Activated CD8-positive, alpha-beta T cell treated with anti-CD3 and anti-CD28 coated beads, Interleukin-2, amount 10 ng/mL, durations not matched to agents 7 days and 5 days (primary cell): Measurements from ENCODE around the gene HTR1B. TPM values are rescaled to one million over a fixed set of nuclear protein-coding genes. Genes with fewer than 3 reads are reported as not detected.

Experiments used
- ATAC-seq: fragments of 150-1000 bp; cut with Tn5 transposase; one replicate; pipeline ENCODE4 v1.10.0; 2021; ENCODE audit warnings: moderate library complexity
- CTCF ChIA-PET: fragments of 350-600 bp; sonication (Branson Sonifier 250); formaldehyde crosslinking; loops from one replicate; lab custom pipeline; 2021; ENCODE audit warnings: antibody characterized with exemption; lab: Charles Lee
- POLR2A ChIA-PET: fragments of 350-600 bp; sonication (Branson Sonifier 250); formaldehyde crosslinking; loops from one replicate; lab custom pipeline; 2021; ENCODE audit warnings: antibody characterized with exemption; lab: Charles Lee
- DNase-seq: peaks from one replicate; pipeline ENCODE4 v3.0.0-alpha.2; 2020
- H3K27ac Mint-ChIP-seq: one replicate; pipeline ENCODE4 v1.8.0; 2021; ENCODE audit warnings: mild to moderate bottlenecking, mixed read lengths
- H3K27me3 Mint-ChIP-seq: one replicate; pipeline ENCODE4 v1.8.0; 2021; ENCODE audit warnings: low read depth, mixed read lengths
- H3K36me3 Mint-ChIP-seq: one replicate; pipeline ENCODE4 v1.8.0; 2021; ENCODE audit warnings: low read depth, mixed read lengths
- H3K4me1 Mint-ChIP-seq: one replicate; pipeline ENCODE4 v1.8.0; 2021; ENCODE audit warnings: low read depth, mixed read lengths
- H3K4me3 Mint-ChIP-seq: one replicate; pipeline ENCODE4 v1.8.0; 2021; ENCODE audit warnings: mild to moderate bottlenecking, mixed read lengths
- H3K9me3 Mint-ChIP-seq: one replicate; pipeline ENCODE4 v1.8.0; 2022; ENCODE audit warnings: mixed read lengths; ENCODE audit not compliant: insufficient read depth
- total RNA-seq, 2 experiments: library from RNA; stranded (reverse); gene quantifications; one replicate each; pipeline ENCODE4 v1.2.3, GENCODE V29; 2021

HTR1B gene
- total RNA-seq, 2 experiments from 2014 or later: not detected

- H3K27ac Mint-ChIP-seq: no peak overlapping the region
- no peaks in the 10 kb centered on the region for H3K4me1 Mint-ChIP-seq
- ChIA-PET CTCF (no interaction called here), POLR2A (no interaction called here)
- H3K9me3 Mint-ChIP-seq: no peaks in the 10 kb centered on the region
- H3K36me3 Mint-ChIP-seq: no peaks in the 10 kb centered on the region
- DNase-seq (no peak), ATAC-seq (no peak)
- no peaks in the 10 kb centered on the region for H3K27me3 Mint-ChIP-seq
- H3K4me3 Mint-ChIP-seq: no peak overlapping the region
Observed at GRCh38 chr6:77454386-77454785, 8.9 kb downstream of the HTR1B start.

DNA sequence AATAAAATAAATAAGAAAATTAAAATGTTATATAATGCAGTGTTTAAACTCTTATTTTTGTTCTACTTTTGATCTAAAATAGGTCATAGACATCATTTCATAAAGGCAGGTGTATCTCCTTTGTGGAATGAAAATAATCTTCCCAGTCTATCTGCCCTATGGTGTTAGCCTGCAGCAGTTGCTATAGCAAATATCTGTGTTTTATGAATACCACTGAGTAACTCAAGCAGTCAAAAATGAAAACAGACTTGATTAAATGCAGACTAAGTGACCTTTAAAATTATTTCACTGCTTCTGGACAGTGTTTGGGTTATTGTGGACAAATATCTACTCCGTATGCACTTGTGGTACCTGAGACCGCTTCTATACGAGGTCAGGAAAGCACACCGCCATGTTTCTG is 11.8 kb downstream of the HTR1B start:
- Mint-ChIP-seq H3K36me3 (no peaks in the 10 kb centered on the region), H3K27me3 (no peaks in the 10 kb centered on the region), H3K4me3 (no peak overlapping the region), H3K27ac (no peak overlapping the region), H3K9me3 (no peaks in the 10 kb centered on the region), H3K4me1 (no peaks in the 10 kb centered on the region)
- ATAC-seq (no peak), DNase-seq (no peak)
- ChIA-PET CTCF (no interaction called here), POLR2A (no interaction called here)

GRCh38 chr6:77450924-77451323 is 12.4 kb downstream of the HTR1B start:
- no peaks in the 10 kb centered on the region for H3K36me3 Mint-ChIP-seq
- H3K27me3 Mint-ChIP-seq: no peaks in the 10 kb centered on the region
- H3K4me3 Mint-ChIP-seq: no peak overlapping the region
- no peaks in the 10 kb centered on the region for H3K4me1 Mint-ChIP-seq
- ChIA-PET CTCF (no interaction called here), POLR2A (no interaction called here)
- H3K27ac Mint-ChIP-seq: no peak overlapping the region
- ATAC-seq: no peak
- DNase-seq: no peak
- no peaks in the 10 kb centered on the region for H3K9me3 Mint-ChIP-seq

DNA sequence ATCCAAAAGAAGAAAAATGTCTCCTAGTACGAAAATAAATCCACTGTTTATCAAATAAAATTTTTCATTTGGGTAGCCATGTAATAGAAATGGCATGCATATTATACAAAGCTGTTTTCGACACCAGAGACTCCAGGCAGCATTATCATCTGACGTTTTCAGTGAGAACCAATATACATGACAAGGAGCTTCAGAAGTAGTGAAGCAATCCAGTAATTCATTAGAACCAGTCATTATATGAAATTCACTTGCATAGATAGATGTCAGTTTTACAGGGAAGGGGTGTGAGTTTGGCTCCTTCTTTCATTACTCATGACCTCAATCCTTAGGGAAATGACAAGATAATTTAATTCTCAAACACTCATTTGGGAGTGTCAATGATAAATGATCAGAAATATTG is 14.7 kb downstream of the HTR1B start:
- no peak overlapping the region for H3K4me3 Mint-ChIP-seq
- ChIA-PET POLR2A (no interaction called here), CTCF (no interaction called here)
- no peaks in the 10 kb centered on the region for H3K27me3 Mint-ChIP-seq
- DNase-seq (no peak), ATAC-seq (no peak)
- no peak overlapping the region for H3K27ac Mint-ChIP-seq
- H3K9me3 Mint-ChIP-seq: no peaks in the 10 kb centered on the region
- H3K4me1 Mint-ChIP-seq: no peaks in the 10 kb centered on the region
- no peaks in the 10 kb centered on the region for H3K36me3 Mint-ChIP-seq

DNA sequence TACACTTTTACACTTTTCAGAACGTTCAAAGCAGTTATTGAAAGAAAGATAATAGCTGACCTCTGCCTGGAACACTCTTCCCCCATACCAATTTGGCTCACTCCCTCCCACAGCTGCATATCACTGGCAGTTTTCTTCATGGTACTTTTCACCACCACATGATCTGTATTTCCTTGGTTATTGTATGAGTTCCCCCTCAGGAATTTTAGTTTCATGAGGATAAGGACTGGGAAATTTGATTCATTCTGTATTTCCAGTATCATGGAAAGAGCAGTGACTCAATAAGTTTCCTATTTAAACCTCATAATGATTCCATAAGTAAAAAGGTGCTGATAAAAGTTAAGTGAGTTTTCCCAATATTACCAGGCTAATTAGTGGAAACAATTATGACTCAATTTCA is 16.0 kb downstream of the HTR1B start:
- H3K9me3 Mint-ChIP-seq: no peaks in the 10 kb centered on the region
- H3K36me3 Mint-ChIP-seq: no peaks in the 10 kb centered on the region
- no peaks in the 10 kb centered on the region for H3K27me3 Mint-ChIP-seq
- H3K27ac Mint-ChIP-seq: no peak overlapping the region
- ATAC-seq: no peak
- ChIA-PET POLR2A (no interaction called here), CTCF (no interaction called here)
- no peaks in the 10 kb centered on the region for H3K4me1 Mint-ChIP-seq
- H3K4me3 Mint-ChIP-seq: no peak overlapping the region
- no peak for DNase-seq

- CTCF ChIA-PET: no interaction called here
- H3K27ac Mint-ChIP-seq: no peak overlapping the region
- H3K27me3 Mint-ChIP-seq: no peaks in the 10 kb centered on the region
- H3K4me3 Mint-ChIP-seq: no peak overlapping the region
- POLR2A ChIA-PET: no interaction called here
- ATAC-seq (no peak), DNase-seq (no peak)
- no peaks in the 10 kb centered on the region for H3K36me3 Mint-ChIP-seq
- no peaks in the 10 kb centered on the region for H3K4me1 Mint-ChIP-seq
- no peaks in the 10 kb centered on the region for H3K9me3 Mint-ChIP-seq
Observed at GRCh38 chr6:77446249-77446648, 17.0 kb downstream of the HTR1B start.

GRCh38 chr6:77445214-77445613 is 18.1 kb downstream of the HTR1B start:
- ATAC-seq (no peak), DNase-seq (no peak)
- Mint-ChIP-seq H3K27ac (no peak overlapping the region), H3K36me3 (no peaks in the 10 kb centered on the region), H3K4me3 (no peak overlapping the region), H3K9me3 (no peaks in the 10 kb centered on the region), H3K27me3 (no peaks in the 10 kb centered on the region), H3K4me1 (no peaks in the 10 kb centered on the region)
- CTCF ChIA-PET: no interaction called here
- POLR2A ChIA-PET: no interaction called here

- POLR2A ChIA-PET: no interaction called here
- CTCF ChIA-PET: no interaction called here
- ATAC-seq: no peak
- Mint-ChIP-seq H3K4me1 (no peaks in the 10 kb centered on the region), H3K27me3 (no peaks in the 10 kb centered on the region), H3K4me3 (no peak overlapping the region), H3K27ac (no peak overlapping the region), H3K36me3 (no peaks in the 10 kb centered on the region), H3K9me3 (no peaks in the 10 kb centered on the region)
- DNase-seq: no peak
Observed at GRCh38 chr6:77440206-77440976, 22.9 kb downstream of the HTR1B start.

DNA sequence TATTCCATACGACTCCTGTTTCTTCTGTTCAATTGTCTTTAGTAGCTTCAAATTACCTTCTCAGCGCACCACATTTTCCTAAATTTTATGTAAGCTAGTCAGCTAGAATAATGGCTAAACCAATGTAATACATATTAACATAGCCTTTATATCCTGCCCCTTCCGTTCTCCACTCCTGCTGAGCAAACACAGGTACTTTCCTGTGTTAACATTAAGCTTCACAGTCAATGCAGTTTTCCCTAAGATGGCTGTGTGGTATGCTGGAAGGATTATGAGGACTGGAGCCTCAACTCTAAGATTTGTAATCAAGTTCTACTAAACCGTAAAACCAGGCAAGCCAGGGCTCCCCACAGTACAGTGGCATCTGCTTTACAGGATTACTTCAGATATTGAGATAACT is 29.4 kb downstream of the HTR1B start:
- POLR2A ChIA-PET: no interaction called here
- no peak overlapping the region for H3K27ac Mint-ChIP-seq

GRCh38 chr6:77430504-77430903 is 32.8 kb downstream of the HTR1B start:
- Mint-ChIP-seq H3K27me3 (no peaks in the 10 kb centered on the region), H3K9me3 (no peaks in the 10 kb centered on the region), H3K4me3 (no peak overlapping the region), H3K36me3 (no peaks in the 10 kb centered on the region), H3K27ac (no peak overlapping the region), H3K4me1 (no peaks in the 10 kb centered on the region)
- CTCF ChIA-PET: no interaction called here
- POLR2A ChIA-PET: no interaction called here
- DNase-seq (no peak), ATAC-seq (no peak)

More for the DNA sequence above, 29.4 kb downstream of the HTR1B start:
- Mint-ChIP-seq H3K4me3 (no peak overlapping the region), H3K9me3 (no peaks in the 10 kb centered on the region), H3K4me1 (no peaks in the 10 kb centered on the region), H3K27me3 (no peaks in the 10 kb centered on the region), H3K36me3 (no peaks in the 10 kb centered on the region)
- no peak for ATAC-seq
- no peak for DNase-seq
- CTCF ChIA-PET: no interaction called here

- Mint-ChIP-seq H3K36me3 (no peaks in the 10 kb centered on the region), H3K27me3 (no peaks in the 10 kb centered on the region), H3K4me1 (no peaks in the 10 kb centered on the region), H3K4me3 (no peak overlapping the region), H3K27ac (no peak overlapping the region), H3K9me3 (no peaks in the 10 kb centered on the region)
- DNase-seq (no peak), ATAC-seq (no peak)
- ChIA-PET CTCF (no interaction called here), POLR2A (no interaction called here)
Observed at GRCh38 chr6:77425671-77426070, 37.6 kb downstream of the HTR1B start.

DNA sequence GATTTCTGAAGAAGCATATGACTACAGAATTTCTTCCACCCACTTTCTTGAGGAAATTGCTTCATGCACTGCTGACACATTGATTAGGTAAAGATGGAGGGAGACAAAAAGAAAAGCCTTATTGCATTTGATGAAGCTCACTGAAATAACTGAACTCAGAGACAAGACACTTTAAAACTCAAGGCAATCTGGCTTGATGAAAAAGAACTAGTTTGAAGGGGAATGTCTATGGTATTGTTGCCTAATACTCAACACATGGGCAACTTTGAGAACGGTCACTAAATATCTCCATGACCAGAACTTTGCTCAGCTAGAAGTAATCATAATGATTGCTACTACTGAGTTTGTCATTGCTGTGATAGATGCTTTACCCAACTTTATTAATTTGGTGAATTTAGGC is 38.1 kb downstream of the HTR1B start:
- Mint-ChIP-seq H3K27ac (no peak overlapping the region), H3K36me3 (no peaks in the 10 kb centered on the region), H3K4me1 (no peaks in the 10 kb centered on the region), H3K27me3 (no peaks in the 10 kb centered on the region), H3K4me3 (no peak overlapping the region), H3K9me3 (no peaks in the 10 kb centered on the region)
- ChIA-PET POLR2A (no interaction called here), CTCF (no interaction called here)
- ATAC-seq (no peak), DNase-seq (no peak)

DNA sequence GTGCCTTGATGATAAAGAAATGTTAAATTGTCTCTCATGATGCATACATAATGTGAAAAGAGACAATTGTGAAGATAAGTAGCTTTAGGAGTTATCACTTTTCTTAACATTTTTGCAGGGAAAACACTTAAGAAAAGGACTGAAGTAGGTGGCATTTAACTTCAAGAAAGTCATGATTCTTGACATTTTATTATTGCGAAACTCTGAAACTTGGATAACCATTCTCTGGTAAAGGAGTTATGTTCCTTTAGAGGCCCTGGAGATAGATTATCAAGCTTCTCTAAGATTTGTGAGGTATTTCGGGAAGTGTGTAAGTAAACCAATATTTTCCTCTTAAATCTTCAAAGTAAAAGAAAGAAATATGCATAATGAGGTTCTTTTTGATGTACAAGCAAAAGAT is 38.5 kb downstream of the HTR1B start:
- Mint-ChIP-seq H3K9me3 (no peaks in the 10 kb centered on the region), H3K27me3 (no peaks in the 10 kb centered on the region), H3K27ac (no peak overlapping the region), H3K4me1 (no peaks in the 10 kb centered on the region), H3K4me3 (no peak overlapping the region), H3K36me3 (no peaks in the 10 kb centered on the region)
- ATAC-seq (no peak), DNase-seq (no peak)
- ChIA-PET POLR2A (no interaction called here), CTCF (no interaction called here)
